Neuron (in vitro differentiated cells): Measurements from ENCODE around the gene OSBPL1A.

Source experiments
- H2AFZ ChIP-seq: one replicate; pipeline ENCODE4 v1.6.1; 2013; ENCODE audit warnings: low read depth, mild to moderate bottlenecking, inconsistent platforms, low read length, moderate library complexity
- H3K27me3 ChIP-seq: one replicate; pipeline ENCODE4 v1.6.1; 2013; ENCODE audit warnings: low read length; ENCODE audit not compliant: insufficient read depth
- H3K36me3 ChIP-seq: one replicate; pipeline ENCODE4 v1.6.1; 2013; ENCODE audit warnings: low read length; ENCODE audit not compliant: insufficient read depth
- H3K4me1 ChIP-seq: one replicate; pipeline ENCODE4 v1.6.1; 2013; ENCODE audit warnings: low read length; ENCODE audit not compliant: insufficient read depth
- H3K4me3 ChIP-seq: 2 replicates; pipeline ENCODE4 v1.5.1; 2013; ENCODE audit warnings: mild to moderate bottlenecking, low read length, moderate library complexity
- H3K9me3 ChIP-seq: one replicate; pipeline ENCODE4 v1.6.1; 2013; ENCODE audit warnings: low read length

Gene OSBPL1A

GRCh38 chr18:24212939-24213338 is 184.7 kb downstream of the OSBPL1A start:
- H3K27me3 ChIP-seq, result no peaks in the 10 kb centered on the region
- H3K4me1 ChIP-seq, result no peaks in the 10 kb centered on the region
- peaks cover 13% of the 10 kb centered on the region for H3K36me3 ChIP-seq
- no peaks in the 10 kb centered on the region for H3K9me3 ChIP-seq
- no peak overlapping the region for H2AFZ ChIP-seq
- no peak overlapping the region for H3K4me3 ChIP-seq

GRCh38 chr18:24209558-24209957 is 188.1 kb downstream of the OSBPL1A start:
- H3K9me3 ChIP-seq, result no peaks in the 10 kb centered on the region

GRCh38 chr18:24208270-24209035 is 189.2 kb downstream of the OSBPL1A start:
- no peak overlapping the region for H3K4me3 ChIP-seq
- H3K36me3 ChIP-seq, result peaks cover 5% of the 10 kb centered on the region
- no peaks in the 10 kb centered on the region for H3K4me1 ChIP-seq
- H3K9me3 ChIP-seq, result no peaks in the 10 kb centered on the region
- H2AFZ ChIP-seq, result no peak overlapping the region
- no peaks in the 10 kb centered on the region for H3K27me3 ChIP-seq

More at GRCh38 chr18:24209558-24209957, 188.1 kb downstream of the OSBPL1A start:
- no peaks in the 10 kb centered on the region for H3K27me3 ChIP-seq
- H3K36me3 ChIP-seq, result peaks cover 7% of the 10 kb centered on the region
- H2AFZ ChIP-seq, result no peak overlapping the region
- H3K4me1 ChIP-seq, result no peaks in the 10 kb centered on the region
- no peak overlapping the region for H3K4me3 ChIP-seq

GRCh38 chr18:24204904-24205303 is 192.7 kb downstream of the OSBPL1A start:
- no peak overlapping the region for H3K4me3 ChIP-seq
- peaks cover 2% of the 10 kb centered on the region for H3K36me3 ChIP-seq
- no peaks in the 10 kb centered on the region for H3K27me3 ChIP-seq
- H2AFZ ChIP-seq, result no peak overlapping the region
- H3K9me3 ChIP-seq, result no peaks in the 10 kb centered on the region
- peaks cover 8% of the 10 kb centered on the region for H3K4me1 ChIP-seq

GRCh38 chr18:24201699-24202687 is 195.6 kb downstream of the OSBPL1A start:
- H3K9me3 ChIP-seq, result no peaks in the 10 kb centered on the region
- peaks cover 2% of the 10 kb centered on the region for H3K36me3 ChIP-seq
- no peak overlapping the region for H3K4me3 ChIP-seq
- peaks cover 8% of the 10 kb centered on the region for H3K4me1 ChIP-seq
- H3K27me3 ChIP-seq, result no peaks in the 10 kb centered on the region
- H2AFZ ChIP-seq, result no peak overlapping the region

GRCh38 chr18:24200494-24201290 is 196.9 kb downstream of the OSBPL1A start:
- Histone ChIP-seq H3K9me3 (no peaks in the 10 kb centered on the region), H2AFZ (no peak overlapping the region), H3K4me3 (no peak overlapping the region), H3K4me1 (peaks cover 8% of the 10 kb centered on the region), H3K36me3 (peaks cover 8% of the 10 kb centered on the region), H3K27me3 (no peaks in the 10 kb centered on the region)

GRCh38 chr18:24199372-24199962 is 198.2 kb downstream of the OSBPL1A start:
- Histone ChIP-seq H3K9me3 (no peaks in the 10 kb centered on the region), H2AFZ (no peak overlapping the region), H3K4me3 (no peak overlapping the region), H3K27me3 (no peaks in the 10 kb centered on the region), H3K36me3 (peaks cover 14% of the 10 kb centered on the region), H3K4me1 (peaks cover 8% of the 10 kb centered on the region)

GRCh38 chr18:24198461-24198860 is 199.2 kb downstream of the OSBPL1A start:
- Histone ChIP-seq H3K9me3 (no peaks in the 10 kb centered on the region), H3K27me3 (no peaks in the 10 kb centered on the region), H2AFZ (no peak overlapping the region), H3K4me1 (peaks cover 8% of the 10 kb centered on the region), H3K36me3 (peaks cover 12% of the 10 kb centered on the region), H3K4me3 (no peak overlapping the region)

- Histone ChIP-seq H3K36me3 (peaks cover 14% of the 10 kb centered on the region), H3K4me3 (no peak overlapping the region), H3K9me3 (no peaks in the 10 kb centered on the region), H2AFZ (no peak overlapping the region), H3K4me1 (peaks cover 7% of the 10 kb centered on the region), H3K27me3 (no peaks in the 10 kb centered on the region)
Measured at GRCh38 chr18:24197412-24197811, 200.2 kb downstream of the OSBPL1A start.

- Histone ChIP-seq H3K4me1 (peaks cover 2% of the 10 kb centered on the region), H3K27me3 (no peaks in the 10 kb centered on the region), H3K4me3 (no peak overlapping the region), H3K36me3 (peaks cover 18% of the 10 kb centered on the region), H3K9me3 (no peaks in the 10 kb centered on the region), H2AFZ (no peak overlapping the region)
Measured at GRCh38 chr18:24196764-24197163, 200.9 kb downstream of the OSBPL1A start.

GRCh38 chr18:24195296-24196053 is 202.1 kb downstream of the OSBPL1A start:
- Histone ChIP-seq H3K36me3 (peaks cover 18% of the 10 kb centered on the region), H2AFZ (no peak overlapping the region), H3K27me3 (no peaks in the 10 kb centered on the region), H3K9me3 (no peaks in the 10 kb centered on the region), H3K4me1 (peaks cover under 1% of the 10 kb centered on the region), H3K4me3 (no peak overlapping the region)

- Histone ChIP-seq H3K27me3 (no peaks in the 10 kb centered on the region), H2AFZ (no peak overlapping the region), H3K4me3 (no peak overlapping the region), H3K36me3 (peaks cover 10% of the 10 kb centered on the region), H3K9me3 (no peaks in the 10 kb centered on the region), H3K4me1 (peaks cover 9% of the 10 kb centered on the region)
Measured at GRCh38 chr18:24190590-24190989, 207.0 kb downstream of the OSBPL1A start.
